Body of pancreas (tissue), 4 donors: Measurements from ENCODE around the gene ARL8B.

Experiments used
- POLR2A ChIP-seq, 3 donors: fragments of 450-650 bp; IDR thresholded peaks; one replicate each; pipeline ENCODE4 v1.6.1; 2016; ENCODE audit warnings: antibody characterized with exemption in 3 of 3, mild to moderate bottlenecking in 2 of 3
- TF ChIP-seq, protein P1 (sequence below), 7 experiments: fragments of 450-650 bp in 4 of 7; fragments of 200-600 bp in 3 of 7; sonication (generic) in 3 of 7; IDR thresholded peaks; one replicate each; pipeline ENCODE4 v1.5.1; 2016 to 2019; ENCODE audit warnings: antibody characterized with exemption in 7 of 7

DNA sequence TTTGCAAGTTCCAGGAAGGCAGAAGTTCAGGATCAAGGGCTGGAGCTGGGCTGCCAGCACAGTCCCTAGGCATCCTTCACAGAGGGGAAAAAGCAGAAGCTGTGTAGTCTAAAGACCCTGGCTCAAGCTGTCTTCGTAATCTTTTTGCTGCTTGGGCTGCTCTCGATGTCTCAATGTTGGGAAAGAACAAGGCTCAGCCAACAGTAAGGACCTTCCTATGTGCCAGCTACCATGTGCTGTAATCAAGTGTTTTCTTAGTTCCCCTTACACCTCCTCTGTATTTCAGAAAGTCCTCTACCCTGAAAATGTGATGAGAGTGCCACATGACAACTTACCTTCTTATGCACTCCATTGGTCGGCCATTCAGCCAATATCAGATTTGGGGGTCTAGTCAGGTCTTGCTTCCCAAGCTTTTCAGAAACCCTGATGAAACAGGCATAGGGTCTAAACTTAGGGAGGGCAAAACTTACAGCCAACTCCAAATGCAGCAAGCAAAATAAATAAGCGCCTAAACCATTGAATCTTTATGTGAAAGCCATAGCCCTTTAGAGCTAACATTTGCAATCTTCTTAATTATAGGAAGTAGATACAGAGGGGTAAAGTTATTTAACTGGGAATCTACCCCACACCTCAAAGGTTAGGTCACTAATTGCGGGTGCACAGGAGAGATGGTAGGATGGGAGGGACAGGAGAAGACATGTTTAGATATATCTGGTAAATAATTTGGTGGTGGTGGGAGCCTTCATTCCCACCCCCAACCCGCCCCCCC lies 64.2 kb downstream of the ARL8B start:
- no peak for TF ChIP-seq POLR2A (IDR thresholded peaks at IDR 0.05)
- TF ChIP-seq, protein P1, sequence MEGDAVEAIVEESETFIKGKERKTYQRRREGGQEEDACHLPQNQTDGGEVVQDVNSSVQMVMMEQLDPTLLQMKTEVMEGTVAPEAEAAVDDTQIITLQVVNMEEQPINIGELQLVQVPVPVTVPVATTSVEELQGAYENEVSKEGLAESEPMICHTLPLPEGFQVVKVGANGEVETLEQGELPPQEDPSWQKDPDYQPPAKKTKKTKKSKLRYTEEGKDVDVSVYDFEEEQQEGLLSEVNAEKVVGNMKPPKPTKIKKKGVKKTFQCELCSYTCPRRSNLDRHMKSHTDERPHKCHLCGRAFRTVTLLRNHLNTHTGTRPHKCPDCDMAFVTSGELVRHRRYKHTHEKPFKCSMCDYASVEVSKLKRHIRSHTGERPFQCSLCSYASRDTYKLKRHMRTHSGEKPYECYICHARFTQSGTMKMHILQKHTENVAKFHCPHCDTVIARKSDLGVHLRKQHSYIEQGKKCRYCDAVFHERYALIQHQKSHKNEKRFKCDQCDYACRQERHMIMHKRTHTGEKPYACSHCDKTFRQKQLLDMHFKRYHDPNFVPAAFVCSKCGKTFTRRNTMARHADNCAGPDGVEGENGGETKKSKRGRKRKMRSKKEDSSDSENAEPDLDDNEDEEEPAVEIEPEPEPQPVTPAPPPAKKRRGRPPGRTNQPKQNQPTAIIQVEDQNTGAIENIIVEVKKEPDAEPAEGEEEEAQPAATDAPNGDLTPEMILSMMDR (IDR thresholded peaks at IDR 0.05) = no peak
